HFFc6 (cell line): ENCODE data around the gene SLC11A2. TPM values are rescaled to one million over a fixed set of nuclear protein-coding genes. Genes with fewer than 3 reads are reported as not detected.

Experiments used
- DNase-seq: peaks from one replicate; pipeline ENCODE4 v3.0.0-alpha.2; 2018
- H3K27ac Mint-ChIP-seq: 2 replicates; pipeline ENCODE4 v1.8.0; 2020; ENCODE audit warnings: mild to moderate bottlenecking, mixed read lengths
- H3K27me3 Mint-ChIP-seq: 2 replicates; pipeline ENCODE4 v1.8.0; 2021; ENCODE audit warnings: mild to moderate bottlenecking, moderate library complexity, mixed read lengths; ENCODE audit not compliant: insufficient read depth
- H3K36me3 Mint-ChIP-seq: 2 replicates; pipeline ENCODE4 v1.8.0; 2021; ENCODE audit warnings: low read depth, mixed read lengths
- H3K4me1 Mint-ChIP-seq: 2 replicates; pipeline ENCODE4 v1.8.0; 2020; ENCODE audit warnings: low read depth, mixed read lengths
- H3K4me3 Mint-ChIP-seq: 2 replicates; pipeline ENCODE4 v1.8.0; 2020; ENCODE audit warnings: mild to moderate bottlenecking, moderate library complexity, mixed read lengths
- H3K9me3 Mint-ChIP-seq: 2 replicates; pipeline ENCODE4 v1.8.0; 2020; ENCODE audit warnings: mild to moderate bottlenecking, mixed read lengths
- CTCF ChIP-seq: fragments of 200-600 bp; sonication (generic); IDR thresholded peaks from 2 replicates; pipeline ENCODE4 v1.5.0; 2021; ENCODE audit warnings: antibody characterized with exemption, mild to moderate bottlenecking
- total RNA-seq, 6 experiments: library from RNA; stranded (reverse); fragmentation: NEBNext Ultra II Directional; extraction: Animal tissue kit (Norgen Biotek cat#: 25700); gene quantifications; 2 replicates in 1 of 6; 3 replicates in 5 of 6; pipeline ENCODE4 v1.2.3, GENCODE V29; 2021

Gene SLC11A2
- total RNA-seq, 6 experiments from 2014 or later = 32.0 to 37.4 (median 34.0) TPM

- TF ChIP-seq CTCF = no peak
- no peak overlapping the region for H3K4me3 Mint-ChIP-seq
- DNase-seq = no peak
- H3K27me3 Mint-ChIP-seq = no peaks in the 10 kb centered on the region
- H3K27ac Mint-ChIP-seq = no peak overlapping the region
- H3K36me3 Mint-ChIP-seq = peaks cover 8% of the 10 kb centered on the region
- H3K9me3 Mint-ChIP-seq = no peaks in the 10 kb centered on the region
- H3K4me1 Mint-ChIP-seq = no peaks in the 10 kb centered on the region
These were observed 14.2 kb downstream of the SLC11A2 start for GRCh38 chr12:51011955-51012354.

GRCh38 chr12:51009056-51009440, 17.1 kb downstream of the SLC11A2 start:
- no peaks in the 10 kb centered on the region for H3K4me1 Mint-ChIP-seq
- no peak overlapping the region for H3K27ac Mint-ChIP-seq
- DNase-seq = no peak
- H3K9me3 Mint-ChIP-seq = no peaks in the 10 kb centered on the region
- TF ChIP-seq CTCF = no peak
- peaks cover 22% of the 10 kb centered on the region for H3K36me3 Mint-ChIP-seq
- no peaks in the 10 kb centered on the region for H3K27me3 Mint-ChIP-seq
- H3K4me3 Mint-ChIP-seq = no peak overlapping the region

- no peaks in the 10 kb centered on the region for H3K4me1 Mint-ChIP-seq
- no peaks in the 10 kb centered on the region for H3K9me3 Mint-ChIP-seq
- H3K27me3 Mint-ChIP-seq = no peaks in the 10 kb centered on the region
- no peak overlapping the region for H3K4me3 Mint-ChIP-seq
- H3K36me3 Mint-ChIP-seq = peaks cover 22% of the 10 kb centered on the region
- no peak for DNase-seq
- no peak for TF ChIP-seq CTCF
- no peak overlapping the region for H3K27ac Mint-ChIP-seq
These were observed 17.7 kb downstream of the SLC11A2 start for GRCh38 chr12:51008329-51009055.

GRCh38 chr12:51005671-51006070, 20.5 kb downstream of the SLC11A2 start:
- Mint-ChIP-seq H3K27ac (no peak overlapping the region), H3K4me3 (no peak overlapping the region), H3K4me1 (peaks cover under 1% of the 10 kb centered on the region), H3K36me3 (peaks cover 22% of the 10 kb centered on the region), H3K27me3 (no peaks in the 10 kb centered on the region), H3K9me3 (no peaks in the 10 kb centered on the region)
- no peak for DNase-seq
- TF ChIP-seq CTCF = no peak

GRCh38 chr12:51005030-51005429, 21.2 kb downstream of the SLC11A2 start:
- H3K9me3 Mint-ChIP-seq = no peaks in the 10 kb centered on the region
- no peak for TF ChIP-seq CTCF
- H3K4me3 Mint-ChIP-seq = no peak overlapping the region
- H3K4me1 Mint-ChIP-seq = peaks cover 7% of the 10 kb centered on the region
- DNase-seq = no peak
- no peak overlapping the region; the same call in 1 of the 2 replicates for H3K27ac Mint-ChIP-seq
- H3K27me3 Mint-ChIP-seq = no peaks in the 10 kb centered on the region
- H3K36me3 Mint-ChIP-seq = peaks cover 28% of the 10 kb centered on the region
